Measurements from ENCODE around the gene SFI1.

- TF ChIP-seq, protein P1, sequence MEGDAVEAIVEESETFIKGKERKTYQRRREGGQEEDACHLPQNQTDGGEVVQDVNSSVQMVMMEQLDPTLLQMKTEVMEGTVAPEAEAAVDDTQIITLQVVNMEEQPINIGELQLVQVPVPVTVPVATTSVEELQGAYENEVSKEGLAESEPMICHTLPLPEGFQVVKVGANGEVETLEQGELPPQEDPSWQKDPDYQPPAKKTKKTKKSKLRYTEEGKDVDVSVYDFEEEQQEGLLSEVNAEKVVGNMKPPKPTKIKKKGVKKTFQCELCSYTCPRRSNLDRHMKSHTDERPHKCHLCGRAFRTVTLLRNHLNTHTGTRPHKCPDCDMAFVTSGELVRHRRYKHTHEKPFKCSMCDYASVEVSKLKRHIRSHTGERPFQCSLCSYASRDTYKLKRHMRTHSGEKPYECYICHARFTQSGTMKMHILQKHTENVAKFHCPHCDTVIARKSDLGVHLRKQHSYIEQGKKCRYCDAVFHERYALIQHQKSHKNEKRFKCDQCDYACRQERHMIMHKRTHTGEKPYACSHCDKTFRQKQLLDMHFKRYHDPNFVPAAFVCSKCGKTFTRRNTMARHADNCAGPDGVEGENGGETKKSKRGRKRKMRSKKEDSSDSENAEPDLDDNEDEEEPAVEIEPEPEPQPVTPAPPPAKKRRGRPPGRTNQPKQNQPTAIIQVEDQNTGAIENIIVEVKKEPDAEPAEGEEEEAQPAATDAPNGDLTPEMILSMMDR (IDR thresholded peaks at IDR 0.05), result no peak
- no peak for TF ChIP-seq POLR2A (IDR thresholded peaks at IDR 0.05)
These were observed 113.4 kb downstream of the SFI1 start for GRCh38 chr22:31609716-31610115.

Measured in thyroid gland (tissue), 4 donors.